GM19467 (cell line): ENCODE data around the gene KIF16B.

Source experiments
- ATAC-seq: cut with Tn5 transposase; IDR thresholded peaks from one replicate; pipeline ENCODE4 v1.9.1; 2021; ENCODE audit warnings: mild to moderate bottlenecking, moderate library complexity; ENCODE audit not compliant: unreplicated experiment

Gene KIF16B

DNA sequence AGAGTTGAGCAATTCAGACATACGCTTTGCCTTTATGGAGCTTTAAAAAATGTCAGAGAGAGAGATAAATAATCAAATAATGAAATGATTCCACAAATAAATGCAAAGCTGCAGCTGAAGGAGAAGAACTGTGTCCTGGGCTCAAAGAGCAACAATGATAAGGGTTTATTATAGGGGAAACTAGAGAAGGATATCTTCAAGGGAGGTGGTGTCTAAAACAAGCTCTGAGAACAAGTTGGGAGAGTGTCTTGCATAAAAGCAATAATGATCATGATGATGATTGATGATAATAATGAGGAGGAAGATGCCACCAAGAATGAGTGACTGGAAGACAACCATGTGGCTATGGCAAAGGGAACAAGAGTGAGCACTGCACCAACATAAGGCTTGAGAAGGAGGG is 164.3 kb downstream of the KIF16B start:
- ATAC-seq = no peak

- ATAC-seq = no peak
Measured at GRCh38 chr20:16407251-16408067, 165.8 kb downstream of the KIF16B start.

DNA sequence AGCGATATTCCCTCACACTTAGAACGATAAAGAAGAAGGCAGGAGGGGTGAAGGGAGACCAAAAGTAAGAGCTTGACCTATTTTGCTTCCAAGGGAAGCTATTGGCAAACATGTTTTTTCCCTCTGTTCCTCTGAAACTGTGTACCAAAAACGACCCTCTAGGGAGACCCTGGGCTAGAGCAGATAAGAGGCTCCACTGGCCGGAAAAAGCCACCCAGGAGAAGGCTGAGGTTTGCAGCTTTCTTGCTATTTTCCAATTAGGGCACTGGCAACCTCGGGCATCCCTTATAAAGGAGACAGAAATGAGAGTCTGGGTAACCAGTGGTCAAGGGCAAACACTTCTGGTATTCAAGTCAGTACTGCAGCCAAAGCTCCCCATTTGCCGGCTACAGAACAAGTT is 168.0 kb downstream of the KIF16B start:
- no peak for ATAC-seq

- ATAC-seq = no peak
Measured at GRCh38 chr20:16404640-16405039, 168.6 kb downstream of the KIF16B start.

DNA sequence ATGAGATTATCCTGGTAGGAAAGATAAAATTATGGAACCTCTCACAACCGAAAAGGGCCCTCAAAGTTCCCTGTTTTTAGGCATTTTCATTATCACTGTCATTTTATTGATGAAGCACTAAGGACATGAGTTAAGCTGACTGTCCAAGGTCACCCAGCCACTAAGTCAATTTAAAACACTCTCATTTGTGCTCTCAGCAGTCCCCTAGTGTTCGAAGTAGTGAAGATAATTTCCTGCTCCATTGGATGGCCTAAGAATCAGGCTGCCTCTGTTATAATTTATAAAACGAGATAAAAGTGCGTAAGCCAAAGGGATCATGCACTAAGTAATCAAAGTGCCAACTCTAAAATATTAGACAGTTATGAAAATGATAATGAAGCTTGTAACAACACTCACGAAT is 169.1 kb downstream of the KIF16B start:
- no peak for ATAC-seq

- no peak for ATAC-seq
Measured at GRCh38 chr20:16400234-16400633, 173.0 kb downstream of the KIF16B start.

DNA sequence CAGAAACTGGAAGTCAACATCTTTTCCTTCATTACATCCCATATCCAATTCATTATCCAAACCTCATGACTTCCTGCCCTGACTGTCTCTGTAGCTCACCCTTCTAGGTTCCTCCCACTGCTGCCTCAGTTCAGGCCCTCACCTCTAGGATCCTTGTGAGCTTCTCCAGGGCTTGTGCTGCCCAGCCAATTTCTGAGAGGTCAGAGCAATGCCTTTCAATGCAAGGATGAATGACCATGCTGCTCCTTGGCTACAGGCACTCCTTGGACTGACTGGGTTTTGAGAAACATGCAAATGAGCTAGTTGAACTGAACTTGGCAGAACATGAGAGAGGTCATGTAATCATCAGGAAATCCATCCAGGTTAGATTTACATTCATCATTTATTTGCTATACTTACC is 173.4 kb downstream of the KIF16B start:
- ATAC-seq = no peak

DNA sequence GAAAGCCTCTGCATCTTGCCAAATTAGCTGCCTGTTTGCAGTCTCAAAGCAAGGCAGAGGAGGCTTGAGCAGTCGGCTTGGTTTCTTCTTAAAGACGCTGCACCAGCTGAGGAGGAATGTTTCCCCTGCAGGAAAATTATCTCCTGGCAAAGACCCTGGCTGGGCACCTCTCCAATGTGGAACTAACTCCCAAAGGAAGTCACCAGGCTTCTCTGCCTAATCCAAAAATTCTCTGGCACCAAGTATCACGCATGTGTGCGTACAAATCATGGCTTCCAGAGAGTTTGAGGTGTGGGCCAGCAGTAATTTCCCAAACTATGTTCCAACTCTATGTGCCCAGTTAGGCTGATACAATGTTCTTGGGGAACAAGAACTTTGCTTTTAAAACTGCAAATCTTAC is 176.2 kb downstream of the KIF16B start:
- no peak for ATAC-seq

GRCh38 chr20:16395366-16395765 is 177.9 kb downstream of the KIF16B start:
- no peak for ATAC-seq

DNA sequence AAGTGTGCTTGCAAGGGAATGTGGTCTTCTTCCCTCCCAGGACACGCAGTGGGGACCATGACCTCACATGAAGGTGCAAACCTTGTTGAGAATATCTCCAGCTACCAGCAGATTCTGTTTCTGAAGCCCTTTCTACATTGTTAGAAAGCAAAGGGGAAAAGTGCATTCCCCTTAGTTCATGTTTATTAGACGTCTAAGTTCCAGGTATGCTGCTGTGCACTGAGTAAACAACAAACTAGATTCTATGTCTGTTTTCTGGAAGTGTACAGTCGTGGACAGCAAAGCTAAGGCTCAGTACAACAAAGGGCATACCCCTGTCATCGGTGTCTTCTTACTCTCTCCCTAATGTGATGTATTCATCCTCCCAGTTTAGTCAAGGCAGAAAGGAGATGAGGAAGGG is 178.5 kb downstream of the KIF16B start:
- no peak for ATAC-seq

GRCh38 chr20:16393836-16394235 is 179.4 kb downstream of the KIF16B start:
- no peak for ATAC-seq

DNA sequence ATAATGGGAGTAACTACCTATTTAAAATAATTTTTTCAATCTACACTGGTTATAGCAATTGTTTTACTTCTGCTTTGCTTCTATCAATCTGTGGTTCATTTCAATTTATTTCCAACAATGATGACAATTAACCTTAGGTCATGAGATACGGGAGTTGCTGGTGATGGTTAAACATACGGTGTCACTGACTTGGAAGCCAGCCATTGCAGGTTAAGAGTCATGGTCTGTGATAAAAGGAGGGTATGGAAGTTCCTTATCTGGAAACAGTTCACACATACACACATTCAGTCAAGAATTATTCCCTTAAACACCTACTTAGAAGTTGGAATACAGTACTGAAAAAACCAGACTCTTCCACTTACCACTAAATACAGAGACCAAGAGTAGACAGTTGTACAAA is 180.0 kb downstream of the KIF16B start:
- ATAC-seq = no peak

DNA sequence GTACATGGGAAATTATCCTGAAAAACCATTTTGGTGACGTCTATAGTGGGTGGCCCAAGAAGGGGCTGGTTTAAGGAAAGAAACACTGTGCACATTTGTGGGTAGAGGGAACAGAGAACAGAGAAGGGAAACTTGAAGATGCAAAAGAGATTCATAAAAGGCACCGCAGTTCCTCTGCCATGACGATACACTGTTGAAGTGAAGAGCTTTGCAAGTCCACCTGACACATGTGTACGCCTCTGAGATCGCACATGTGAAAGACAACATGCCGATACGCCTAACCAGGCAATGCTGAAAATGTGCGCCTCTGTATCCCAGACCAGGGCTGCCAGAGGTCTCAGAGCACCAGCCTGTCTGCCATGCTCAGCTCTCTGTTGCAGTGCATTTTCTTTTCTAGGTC is 180.9 kb downstream of the KIF16B start:
- ATAC-seq = peak; percentile 91

DNA sequence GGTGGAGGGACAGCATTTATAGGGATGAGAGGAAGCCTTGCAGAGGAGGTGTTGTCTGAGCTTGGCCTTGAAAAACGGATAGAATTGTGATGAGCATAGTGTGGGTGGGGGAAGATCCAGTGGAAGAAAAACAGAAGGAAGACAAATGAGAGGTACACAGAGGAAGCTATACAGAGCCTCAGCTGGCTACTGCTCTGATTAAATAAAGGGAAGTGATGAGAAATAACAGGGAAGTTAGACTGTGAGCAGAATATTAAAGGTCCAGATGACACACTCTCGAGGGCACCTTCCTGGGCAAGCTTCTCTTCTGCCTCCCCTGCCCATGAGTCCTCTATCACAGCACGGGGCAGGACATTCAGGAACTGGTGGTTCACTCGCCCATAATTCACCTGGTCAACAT is 182.3 kb downstream of the KIF16B start:
- no peak for ATAC-seq

DNA sequence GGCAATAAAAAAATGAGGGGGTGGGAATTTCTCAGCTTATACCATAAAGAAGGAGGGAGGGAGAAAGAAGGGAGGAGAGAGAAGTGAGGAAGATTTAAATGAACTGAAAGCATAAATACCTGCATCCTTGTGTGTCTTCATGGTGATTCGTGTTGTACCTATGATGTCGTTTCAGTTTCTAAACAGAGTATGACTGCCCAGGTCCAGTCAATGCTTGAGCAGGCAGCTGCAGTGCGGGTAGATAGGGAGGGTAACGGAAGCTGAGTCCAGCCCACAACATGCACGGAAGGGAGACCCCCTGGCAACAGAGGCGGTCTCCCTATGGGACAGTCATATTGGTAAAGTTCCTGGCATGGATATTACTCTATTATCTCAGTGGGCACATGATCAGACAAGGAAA is 184.5 kb downstream of the KIF16B start:
- ATAC-seq = peak; percentile 43

DNA sequence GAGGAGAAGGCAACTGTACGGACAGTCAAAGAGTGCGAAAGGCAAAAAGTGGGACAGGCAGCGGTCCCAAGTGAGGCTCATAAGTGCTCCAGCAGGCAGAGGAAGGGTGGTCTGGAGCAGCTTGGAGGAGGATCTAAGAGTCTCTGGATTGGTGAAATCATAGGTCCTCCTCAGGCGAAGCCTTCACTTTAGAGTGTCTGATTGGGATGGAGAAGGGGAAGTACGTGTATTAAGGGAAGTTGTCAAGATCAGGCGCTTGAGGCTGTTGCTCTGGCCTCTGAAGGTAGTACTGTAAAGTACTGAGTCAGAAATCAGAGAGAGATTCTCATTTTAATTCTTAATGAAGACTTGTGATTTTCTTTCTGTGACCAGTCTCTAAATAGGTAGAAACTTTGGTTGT is 185.6 kb downstream of the KIF16B start:
- no peak for ATAC-seq

DNA sequence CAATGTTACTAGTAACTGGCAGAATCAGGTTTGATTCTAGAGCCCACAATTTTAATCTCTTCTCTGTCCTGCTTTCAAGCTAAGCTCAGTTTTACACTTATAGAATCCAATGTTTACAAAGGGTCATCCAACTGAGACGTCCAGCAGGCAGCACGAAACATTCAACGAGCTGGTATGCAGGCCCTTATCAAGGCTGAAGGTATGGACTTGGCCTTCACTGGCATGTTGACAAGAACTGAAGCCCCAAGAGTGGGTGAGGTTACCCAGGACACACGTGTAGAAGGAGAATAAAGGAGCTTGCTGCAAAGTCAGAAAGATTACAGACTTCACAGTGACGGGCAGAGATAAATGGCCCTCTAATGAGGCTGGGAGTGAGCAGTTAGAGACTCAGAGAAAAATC is 187.4 kb downstream of the KIF16B start:
- ATAC-seq = no peak

GRCh38 chr20:16385462-16385861 is 187.8 kb downstream of the KIF16B start:
- no peak for ATAC-seq

DNA sequence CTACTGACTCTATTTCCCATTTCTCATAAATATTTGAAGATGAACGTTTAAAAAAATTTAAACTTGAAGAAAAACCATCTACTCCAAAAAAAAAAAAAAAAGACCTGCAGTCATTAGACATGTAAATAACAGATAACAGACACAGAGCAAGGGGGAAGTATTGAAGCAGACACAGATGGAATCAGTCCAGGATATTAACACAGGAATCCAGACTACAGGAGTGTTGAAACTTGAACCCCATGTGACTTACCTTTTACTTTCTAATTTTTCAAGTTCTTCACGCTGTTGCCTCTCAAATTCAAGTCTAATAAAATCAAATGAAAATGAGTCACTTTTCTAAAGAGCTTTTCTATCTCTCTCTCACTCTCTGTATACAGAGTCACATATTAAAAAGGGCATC is 191.8 kb downstream of the KIF16B start:
- ATAC-seq = no peak

DNA sequence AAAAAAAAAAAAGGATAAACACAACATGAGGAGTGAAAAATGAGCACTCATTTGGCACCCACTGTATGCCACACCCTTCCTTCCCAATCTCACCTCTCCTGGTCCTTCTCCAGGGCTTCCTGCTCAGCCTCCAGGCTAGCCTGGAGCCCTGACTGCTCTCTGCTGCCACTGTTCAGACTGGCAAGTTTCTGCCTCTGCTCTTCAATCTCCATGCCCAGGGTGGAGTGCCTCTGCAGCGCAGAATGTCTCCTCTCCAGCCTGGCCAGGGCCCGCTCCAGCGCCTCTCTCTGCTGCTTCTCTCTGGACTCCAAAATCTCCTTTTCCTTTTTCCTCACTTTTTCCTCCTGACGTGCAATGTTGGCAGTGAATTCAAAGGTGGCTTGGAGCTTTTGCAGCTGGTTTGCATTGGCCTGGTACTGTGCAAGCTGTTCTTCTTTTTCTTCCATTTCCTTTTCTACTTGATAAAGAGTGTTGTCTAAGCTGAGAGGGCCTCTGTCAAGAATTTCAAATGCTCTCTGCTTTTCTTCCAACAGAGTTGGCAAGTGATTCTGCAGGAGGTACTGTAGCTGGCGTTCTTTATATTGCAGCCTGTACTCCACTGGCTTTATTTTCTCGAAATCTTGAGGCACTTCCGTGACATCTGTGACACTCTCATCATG is 194.4 kb downstream of the KIF16B start:
- no peak for ATAC-seq

DNA sequence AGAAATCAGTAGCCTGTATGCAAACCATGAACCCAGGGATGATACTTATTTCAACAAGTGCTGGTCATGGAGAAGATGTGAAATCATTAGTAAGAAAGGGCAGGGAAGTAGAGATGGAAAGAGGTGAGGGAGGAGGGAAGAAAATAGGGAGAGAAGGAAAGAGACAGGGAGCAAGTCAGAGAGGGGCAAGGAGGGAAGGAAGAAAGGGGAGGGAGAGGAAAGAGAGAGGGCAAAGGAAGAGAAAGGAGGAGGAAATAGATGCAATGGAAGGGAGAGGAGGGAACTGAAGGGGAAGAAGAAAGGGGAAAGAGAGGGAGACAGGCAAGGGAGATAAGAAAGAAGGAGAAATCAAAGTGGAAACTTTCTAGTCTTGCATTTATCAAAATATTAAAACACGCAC is 195.1 kb downstream of the KIF16B start:
- no peak for ATAC-seq

GRCh38 chr20:16369441-16369840 is 203.8 kb downstream of the KIF16B start:
- no peak for ATAC-seq
